ENCODE data around the gene PLPP4.

Gene PLPP4

DNA sequence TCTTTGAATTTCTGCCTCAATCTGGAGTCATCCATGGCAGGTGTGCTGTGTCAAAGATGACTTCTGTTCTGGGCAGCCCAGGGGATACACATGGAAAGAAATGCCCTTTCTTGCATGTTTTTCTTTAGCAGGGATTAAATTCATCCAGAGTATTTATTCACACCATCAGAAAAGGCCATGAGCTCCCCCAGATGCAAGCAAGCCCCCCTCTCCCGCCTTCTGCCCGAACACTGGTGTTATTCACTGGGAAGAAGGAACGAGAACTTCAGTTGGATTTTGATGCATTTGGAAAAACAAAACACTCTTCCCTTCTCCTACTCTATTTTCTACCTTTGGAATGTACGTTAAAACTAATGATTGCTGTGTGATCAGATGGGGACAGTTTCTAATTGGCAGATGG, 1.4 kb downstream of the PLPP4 start:
- H3K9me3 ChIP-seq (ENCODE audit: insufficient read depth, low read length), result no peaks in the 10 kb centered on the region
- no peaks in the 10 kb centered on the region for H3K27me3 ChIP-seq (ENCODE audit: low read length)
- H3K4me2 ChIP-seq (ENCODE audit: low read depth, low read length, poor library complexity, severe bottlenecking), result no peak overlapping the region
- H3K4me3 ChIP-seq (ENCODE audit: insufficient read depth, low read length, poor library complexity, severe bottlenecking), result no peak overlapping the region
- no peak overlapping the region for H3K9ac ChIP-seq (ENCODE audit: low read length)
- TF ChIP-seq, protein P1, sequence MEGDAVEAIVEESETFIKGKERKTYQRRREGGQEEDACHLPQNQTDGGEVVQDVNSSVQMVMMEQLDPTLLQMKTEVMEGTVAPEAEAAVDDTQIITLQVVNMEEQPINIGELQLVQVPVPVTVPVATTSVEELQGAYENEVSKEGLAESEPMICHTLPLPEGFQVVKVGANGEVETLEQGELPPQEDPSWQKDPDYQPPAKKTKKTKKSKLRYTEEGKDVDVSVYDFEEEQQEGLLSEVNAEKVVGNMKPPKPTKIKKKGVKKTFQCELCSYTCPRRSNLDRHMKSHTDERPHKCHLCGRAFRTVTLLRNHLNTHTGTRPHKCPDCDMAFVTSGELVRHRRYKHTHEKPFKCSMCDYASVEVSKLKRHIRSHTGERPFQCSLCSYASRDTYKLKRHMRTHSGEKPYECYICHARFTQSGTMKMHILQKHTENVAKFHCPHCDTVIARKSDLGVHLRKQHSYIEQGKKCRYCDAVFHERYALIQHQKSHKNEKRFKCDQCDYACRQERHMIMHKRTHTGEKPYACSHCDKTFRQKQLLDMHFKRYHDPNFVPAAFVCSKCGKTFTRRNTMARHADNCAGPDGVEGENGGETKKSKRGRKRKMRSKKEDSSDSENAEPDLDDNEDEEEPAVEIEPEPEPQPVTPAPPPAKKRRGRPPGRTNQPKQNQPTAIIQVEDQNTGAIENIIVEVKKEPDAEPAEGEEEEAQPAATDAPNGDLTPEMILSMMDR (IDR thresholded peaks at IDR 0.05; ENCODE audit: insufficient read depth, low read length, poor library complexity, severe bottlenecking), result no peak
- no peak for TF ChIP-seq EZH2phosphoT487 (conservative IDR thresholded peaks at IDR 0.05; ENCODE audit: low read length)
- H3K36me3 ChIP-seq (ENCODE audit: low read length), result no peaks in the 10 kb centered on the region
- no peak overlapping the region for H2AFZ ChIP-seq (ENCODE audit: low read depth, low read length, severe bottlenecking)
- no peaks in the 10 kb centered on the region for H3K79me2 ChIP-seq (ENCODE audit: insufficient read depth, low read length)
- no peaks in the 10 kb centered on the region for H3K9me2 ChIP-seq (replicated peaks; ENCODE audit: insufficient read depth, low read length)
- H3F3A ChIP-seq (ENCODE audit: insufficient read depth), result no peaks in the 10 kb centered on the region
- H3K27ac ChIP-seq (ENCODE audit: low read depth, low read length), result no peak overlapping the region
- no peaks in the 10 kb centered on the region for H4K20me1 ChIP-seq (ENCODE audit: low read depth, low read length)

DNA sequence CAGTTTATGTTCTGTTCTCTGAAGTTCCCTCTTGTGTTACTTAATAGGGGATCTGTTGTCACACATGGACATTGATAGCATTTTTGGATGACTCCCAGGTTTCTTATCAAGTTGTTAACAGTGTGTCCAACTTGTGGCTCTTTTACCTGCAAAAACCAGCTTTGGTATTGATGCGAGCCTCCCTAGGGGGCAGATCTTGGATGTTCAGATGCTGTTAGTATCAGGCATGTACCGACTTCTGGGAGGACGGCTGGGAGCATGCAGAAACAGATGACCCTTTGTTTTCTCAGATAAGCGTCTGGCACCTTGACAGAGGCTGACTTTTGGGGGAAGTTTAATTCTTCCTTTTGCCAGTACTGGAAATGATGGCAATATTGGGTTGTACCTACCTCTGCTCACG, 2.2 kb downstream of the PLPP4 start:
- Histone ChIP-seq H3K9me2 (replicated peaks; ENCODE audit: insufficient read depth, low read length) (no peaks in the 10 kb centered on the region), H4K20me1 (ENCODE audit: low read depth, low read length) (no peaks in the 10 kb centered on the region), H3K4me2 (ENCODE audit: low read depth, low read length, poor library complexity, severe bottlenecking) (no peak overlapping the region), H3K27ac (ENCODE audit: low read depth, low read length) (no peak overlapping the region), H3K27me3 (ENCODE audit: low read length) (no peaks in the 10 kb centered on the region), H3K9me3 (ENCODE audit: insufficient read depth, low read length) (no peaks in the 10 kb centered on the region), H3K4me3 (ENCODE audit: insufficient read depth, low read length, poor library complexity, severe bottlenecking) (no peak overlapping the region), H2AFZ (ENCODE audit: low read depth, low read length, severe bottlenecking) (no peak overlapping the region), H3K79me2 (ENCODE audit: insufficient read depth, low read length) (no peaks in the 10 kb centered on the region), H3K9ac (ENCODE audit: low read length) (no peak overlapping the region), H3K36me3 (ENCODE audit: low read length) (no peaks in the 10 kb centered on the region), H3F3A (ENCODE audit: insufficient read depth) (no peaks in the 10 kb centered on the region)
- no peak for TF ChIP-seq EZH2phosphoT487 (conservative IDR thresholded peaks at IDR 0.05; ENCODE audit: low read length)
- TF ChIP-seq, protein P1 (IDR thresholded peaks at IDR 0.05; ENCODE audit: insufficient read depth, low read length, poor library complexity, severe bottlenecking), result no peak

DNA sequence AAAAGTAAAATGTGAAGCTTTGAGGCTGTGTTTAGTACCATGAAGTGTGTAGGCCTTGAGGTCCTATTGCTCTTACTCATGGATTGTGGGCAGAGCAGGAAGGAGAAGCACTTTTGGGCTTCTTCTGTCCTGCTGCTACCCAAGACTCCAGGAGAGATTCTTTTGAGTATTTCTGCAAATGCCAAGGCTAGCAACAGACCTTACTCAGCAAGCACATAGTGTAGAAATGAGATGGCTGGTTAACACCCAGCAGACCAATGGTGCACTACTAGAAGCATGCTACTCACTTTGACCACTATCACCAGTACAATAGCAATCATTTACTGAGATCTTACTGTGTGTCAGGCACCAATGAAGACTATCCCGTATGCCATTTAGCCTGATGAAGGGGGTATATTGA, 3.2 kb downstream of the PLPP4 start:
- no peak overlapping the region for H3K4me3 ChIP-seq (ENCODE audit: insufficient read depth, low read length, poor library complexity, severe bottlenecking)
- H3K27me3 ChIP-seq (ENCODE audit: low read length), result no peaks in the 10 kb centered on the region
- no peak overlapping the region for H3K27ac ChIP-seq (ENCODE audit: low read depth, low read length)
- H3K9me2 ChIP-seq (replicated peaks; ENCODE audit: insufficient read depth, low read length), result no peaks in the 10 kb centered on the region
- no peaks in the 10 kb centered on the region for H4K20me1 ChIP-seq (ENCODE audit: low read depth, low read length)
- H2AFZ ChIP-seq (ENCODE audit: low read depth, low read length, severe bottlenecking), result no peak overlapping the region
- H3K36me3 ChIP-seq (ENCODE audit: low read length), result no peaks in the 10 kb centered on the region
- no peak overlapping the region for H3K9ac ChIP-seq (ENCODE audit: low read length)
- no peaks in the 10 kb centered on the region for H3K9me3 ChIP-seq (ENCODE audit: insufficient read depth, low read length)
- no peak overlapping the region for H3K4me2 ChIP-seq (ENCODE audit: low read depth, low read length, poor library complexity, severe bottlenecking)
- H3K79me2 ChIP-seq (ENCODE audit: insufficient read depth, low read length), result no peaks in the 10 kb centered on the region
- TF ChIP-seq EZH2phosphoT487 (conservative IDR thresholded peaks at IDR 0.05; ENCODE audit: low read length), result no peak
- TF ChIP-seq, protein P1 (IDR thresholded peaks at IDR 0.05; ENCODE audit: insufficient read depth, low read length, poor library complexity, severe bottlenecking), result no peak
- no peaks in the 10 kb centered on the region for H3F3A ChIP-seq (ENCODE audit: insufficient read depth)

Measured in SU-DHL-6 (cell line).